Activated CD4-positive, alpha-beta T cell treated with anti-CD3 and anti-CD28 coated beads, Interleukin-2, amount 50 U/mL, for 4 hours (primary cell): ENCODE results near the gene GPM6B.

ENCODE experiments used
- DNase-seq, 2 experiments: peaks; one replicate each; pipeline ENCODE4 v3.0.0-alpha.2; 2020

GPM6B gene

GRCh38 chrX:13816643-13817627 is at the start of gene GPM6B:
TSS of gene GPM6B (minus strand) at chrX:13817093. CDS start at chrX:13816904, 189 bp downstream.
- DNase-seq = no peak

DNA sequence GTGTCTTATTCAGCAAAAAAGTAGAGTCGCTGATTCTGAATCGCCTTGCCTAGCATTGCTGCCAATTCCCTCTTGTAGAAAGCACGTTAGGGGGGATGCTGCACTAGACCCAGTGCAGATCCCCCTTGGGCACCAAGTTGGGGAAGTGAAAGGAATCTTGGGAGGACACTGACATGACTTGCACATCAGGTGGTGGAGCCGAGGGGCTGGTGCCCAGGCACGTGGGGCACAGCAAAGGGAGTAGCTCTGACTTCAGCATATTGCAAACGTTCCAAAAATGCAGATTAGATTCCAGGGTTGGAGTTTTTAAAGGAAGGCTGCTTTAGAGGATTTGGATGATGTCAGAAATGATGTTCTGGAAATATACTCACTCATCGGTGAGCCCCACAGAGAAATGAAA is 47.4 kb upstream of the GPM6B start:
- DNase-seq = no peak

DNA sequence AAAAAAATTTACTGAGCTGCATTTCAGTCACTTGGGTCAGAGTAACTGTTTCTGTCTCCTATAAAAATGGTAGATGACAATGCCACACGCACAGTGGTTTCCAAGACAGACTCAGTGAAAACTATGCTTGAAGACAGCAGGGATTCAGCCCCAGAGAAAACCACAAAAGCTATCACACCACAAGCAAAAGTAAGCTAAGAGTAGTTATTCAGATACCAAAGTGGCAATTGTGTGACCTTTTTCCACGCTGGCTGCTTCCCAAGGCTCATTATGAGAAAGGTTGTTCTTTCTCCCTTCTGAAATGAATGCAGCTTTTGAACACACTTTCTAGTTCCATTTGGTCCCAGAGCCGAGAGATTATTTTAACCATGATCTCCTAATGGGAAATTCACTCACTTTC is 46.4 kb upstream of the GPM6B start:
- no peak for DNase-seq

DNA sequence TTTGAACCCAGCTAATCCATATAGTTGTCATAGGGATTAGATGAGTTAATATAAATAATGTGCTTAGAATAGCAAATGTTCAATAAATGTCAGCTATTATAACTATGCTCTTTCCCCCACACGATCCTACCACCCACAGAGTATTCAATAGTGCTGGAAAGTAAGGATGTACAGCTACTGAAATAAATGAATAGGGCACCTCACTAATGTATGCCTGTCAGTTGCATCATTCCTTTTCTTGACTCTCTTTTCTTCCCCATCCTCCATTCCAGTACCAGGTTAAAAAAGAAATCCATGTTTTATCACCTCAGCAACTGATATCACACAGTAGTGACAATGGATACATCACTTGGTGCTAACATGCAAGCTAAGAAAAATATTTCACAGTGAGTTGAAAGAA is 42.8 kb upstream of the GPM6B start:
- DNase-seq = no peak

DNA sequence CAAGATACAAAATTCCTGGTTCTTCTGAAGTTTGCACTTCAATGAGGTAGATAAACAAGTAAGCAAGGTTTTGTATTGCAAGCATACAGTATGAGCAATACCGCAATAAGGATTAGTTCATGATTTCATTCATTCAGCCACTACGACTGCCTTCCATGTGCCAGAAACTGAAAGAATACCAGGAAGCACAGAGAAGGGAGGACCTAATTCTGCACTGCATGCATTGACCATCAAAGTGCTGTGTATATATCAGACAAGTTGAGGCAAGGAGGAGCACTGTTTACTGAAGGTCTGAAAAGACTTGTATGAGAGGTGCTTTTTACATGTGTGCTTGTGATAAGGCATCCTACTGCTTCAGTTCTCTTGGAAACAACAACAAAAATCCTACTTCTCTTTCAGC is 40.9 kb upstream of the GPM6B start:
- no peak for DNase-seq

DNA sequence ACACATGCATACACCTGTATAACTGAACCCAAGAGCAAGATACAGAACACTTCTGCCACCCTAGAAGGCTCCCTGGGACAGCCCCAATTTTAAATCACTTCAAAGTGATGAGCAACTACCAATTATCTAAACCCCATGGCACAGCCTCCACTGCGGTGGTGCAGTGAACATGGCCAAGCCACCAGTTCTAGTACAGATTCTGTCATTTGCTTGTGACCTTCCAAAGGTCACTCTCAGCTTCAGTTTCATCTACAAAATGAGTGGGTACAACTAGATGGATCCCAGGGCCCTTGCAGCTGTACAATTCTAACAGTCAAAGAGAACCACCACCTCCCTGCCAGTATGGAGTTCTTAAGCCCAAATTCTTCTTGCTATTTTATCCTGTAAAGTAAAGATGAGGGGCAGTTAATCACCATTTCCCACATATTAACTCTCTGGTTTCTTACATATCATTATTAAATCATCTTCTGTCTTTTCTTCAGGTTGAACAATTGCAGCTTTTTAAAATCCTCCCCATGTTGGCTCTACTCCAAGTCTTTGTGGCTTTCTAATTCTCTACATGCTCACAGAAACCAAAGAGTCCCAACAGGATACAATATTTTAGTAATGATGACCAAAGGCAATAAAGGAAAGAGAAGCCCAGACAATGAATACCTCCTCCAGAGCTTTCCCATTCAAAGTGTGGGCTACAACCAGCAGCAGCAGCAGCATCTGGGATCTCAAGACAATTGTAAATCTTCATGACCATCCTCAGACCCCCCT is 39.0 kb upstream of the GPM6B start:
- DNase-seq = no peak

GRCh38 chrX:13854003-13854402 is 37.1 kb upstream of the GPM6B start:
- no peak for DNase-seq

DNA sequence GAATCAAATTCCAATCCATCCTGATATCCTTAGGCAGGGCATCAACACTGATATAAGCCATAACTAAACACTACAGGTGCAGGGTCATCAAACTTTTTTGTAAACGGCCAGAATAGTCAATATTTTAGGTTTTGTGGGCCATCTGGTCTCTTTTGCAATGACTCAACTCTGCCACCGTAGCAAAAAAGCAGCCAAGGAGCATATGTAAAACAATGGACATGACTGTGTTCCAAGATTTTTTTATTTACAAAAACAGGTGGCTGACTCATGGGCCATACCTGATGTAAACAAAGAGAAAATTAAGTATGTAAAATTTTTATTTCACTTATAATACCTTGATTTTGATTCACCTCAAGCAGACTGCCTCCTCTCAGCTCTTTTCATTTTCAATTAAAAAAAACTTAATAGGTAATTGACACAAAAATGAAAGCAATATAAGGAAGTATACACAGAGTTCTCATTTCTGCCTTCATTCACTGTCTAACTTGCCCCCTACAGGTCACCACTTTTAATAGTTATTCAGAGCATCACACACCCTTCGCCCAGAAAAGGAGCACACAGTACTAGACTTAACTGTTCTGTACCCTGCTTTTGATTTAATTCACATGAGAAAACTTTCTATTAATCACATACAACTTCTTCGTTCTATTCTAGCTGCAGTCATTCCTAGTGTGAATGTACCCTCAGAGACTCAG is 35.3 kb upstream of the GPM6B start:
- DNase-seq = no peak

DNA sequence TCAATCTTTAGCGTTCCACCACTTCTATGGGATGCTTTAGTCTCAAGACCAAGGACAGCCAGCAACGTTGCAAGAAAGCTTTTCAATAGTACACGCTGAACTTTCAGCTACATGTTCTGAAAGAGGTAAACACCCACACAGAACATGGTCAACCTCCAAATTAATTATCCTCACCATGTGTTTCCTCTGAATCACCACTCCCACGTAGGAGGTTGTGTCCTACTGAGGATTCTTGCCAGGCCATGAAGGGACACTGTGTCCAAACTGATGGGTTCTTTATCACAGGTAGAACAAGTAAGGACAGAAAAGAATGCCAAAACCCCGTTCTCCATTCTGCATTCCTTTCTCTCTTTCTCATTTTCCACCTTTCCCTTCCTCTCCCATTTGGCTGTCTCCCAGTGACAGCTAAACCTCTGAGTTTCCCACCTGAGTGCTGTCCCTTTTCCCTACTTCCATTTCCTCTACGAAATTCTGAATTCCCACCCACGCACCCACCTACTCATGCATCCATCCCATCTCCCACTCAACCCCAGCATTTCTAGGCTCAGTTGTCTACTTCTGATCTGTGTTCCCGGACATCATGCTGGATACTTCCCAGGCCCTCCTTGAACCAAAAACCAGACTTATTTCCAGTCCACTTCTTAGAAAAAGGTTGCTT is 29.0 kb upstream of the GPM6B start:
- DNase-seq = no peak

- DNase-seq = no peak
These were observed 26.3 kb upstream of the GPM6B start for GRCh38 chrX:13843150-13843721.

GRCh38 chrX:13840121-13840520 is 23.2 kb upstream of the GPM6B start:
- no peak for DNase-seq

DNA sequence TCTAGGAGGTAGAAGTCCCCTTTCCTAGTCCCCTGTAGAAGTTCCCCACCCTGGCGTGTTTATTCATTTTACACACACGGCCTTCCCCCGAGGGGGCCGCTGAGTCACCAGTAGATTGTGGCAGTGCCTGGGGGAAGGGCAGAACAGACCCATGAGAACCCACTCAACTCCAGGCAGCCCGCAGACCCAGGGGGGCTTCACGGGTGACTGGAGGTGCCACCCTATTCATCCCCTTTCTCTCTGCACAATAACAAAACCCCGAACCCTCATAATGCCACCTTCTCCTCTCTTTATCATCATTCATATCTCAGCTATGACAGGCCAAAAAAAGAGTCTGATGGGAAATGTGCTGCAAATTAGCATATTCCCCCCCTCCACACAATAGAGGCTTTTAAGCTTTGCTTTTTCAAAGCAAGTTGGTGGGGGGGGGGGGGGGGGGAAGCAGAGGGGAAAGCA is 20.4 kb upstream of the GPM6B start:
- DNase-seq = no peak

DNA sequence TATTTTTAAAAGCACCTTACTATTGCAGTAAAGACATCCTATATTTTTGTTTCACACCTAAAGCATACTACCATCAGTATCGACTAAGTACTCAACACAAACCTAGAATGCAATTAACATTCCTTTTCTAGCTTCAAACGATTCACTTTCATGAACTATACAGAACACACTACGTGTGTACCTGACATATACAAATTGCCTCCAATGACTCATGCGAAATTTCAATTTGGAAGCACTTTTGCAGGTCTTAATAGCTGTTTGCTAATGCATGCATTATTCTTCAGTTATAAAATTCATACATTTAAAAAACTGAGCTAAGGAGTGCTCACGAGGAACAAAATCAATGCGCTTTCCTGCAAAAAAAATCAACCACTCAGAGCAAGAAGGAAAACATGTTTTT is 19.7 kb upstream of the GPM6B start:
- no peak for DNase-seq

DNA sequence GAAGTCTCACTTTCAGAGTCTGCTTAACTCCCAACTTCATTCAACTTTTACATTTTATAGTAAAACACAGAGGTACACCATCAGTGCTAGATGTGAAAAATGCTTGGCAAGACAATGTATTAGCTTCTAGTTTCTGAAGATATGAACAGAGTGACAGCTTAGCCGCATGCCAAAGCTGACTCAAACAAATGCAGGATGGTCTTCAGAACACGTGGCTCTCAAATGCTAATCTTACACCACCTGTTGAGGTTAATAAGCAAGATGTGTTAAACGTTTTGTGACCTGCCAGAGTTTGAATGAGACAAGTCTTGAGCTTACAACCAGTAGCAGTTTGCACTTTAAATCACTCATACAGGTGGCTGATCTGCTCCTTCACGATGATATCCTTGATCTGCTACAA is 18.9 kb upstream of the GPM6B start:
- DNase-seq = no peak

- DNase-seq = no peak
These were observed 17.5 kb upstream of the GPM6B start for GRCh38 chrX:13834355-13834754.

GRCh38 chrX:13829983-13830382 is 13.1 kb upstream of the GPM6B start:
- no peak for DNase-seq

DNA sequence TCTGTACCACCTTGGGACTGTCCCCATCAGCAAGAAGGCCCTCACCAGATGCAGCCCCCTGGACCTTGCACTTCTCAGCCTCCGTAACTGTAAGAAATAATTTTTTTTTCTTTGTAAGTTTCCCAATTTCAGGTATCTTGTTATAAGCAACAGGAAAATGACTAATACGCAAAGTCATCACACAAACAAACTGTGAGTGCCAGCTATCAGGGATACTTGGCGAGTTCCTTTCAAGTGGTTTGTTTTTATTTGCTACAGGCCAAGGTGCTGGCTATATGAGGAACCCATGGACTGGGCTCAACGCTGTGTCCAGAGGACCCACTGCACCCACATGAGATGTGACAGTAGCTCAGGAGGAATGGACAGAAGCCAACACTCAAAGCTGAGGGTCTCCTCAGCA is 11.5 kb upstream of the GPM6B start:
- no peak for DNase-seq

DNA sequence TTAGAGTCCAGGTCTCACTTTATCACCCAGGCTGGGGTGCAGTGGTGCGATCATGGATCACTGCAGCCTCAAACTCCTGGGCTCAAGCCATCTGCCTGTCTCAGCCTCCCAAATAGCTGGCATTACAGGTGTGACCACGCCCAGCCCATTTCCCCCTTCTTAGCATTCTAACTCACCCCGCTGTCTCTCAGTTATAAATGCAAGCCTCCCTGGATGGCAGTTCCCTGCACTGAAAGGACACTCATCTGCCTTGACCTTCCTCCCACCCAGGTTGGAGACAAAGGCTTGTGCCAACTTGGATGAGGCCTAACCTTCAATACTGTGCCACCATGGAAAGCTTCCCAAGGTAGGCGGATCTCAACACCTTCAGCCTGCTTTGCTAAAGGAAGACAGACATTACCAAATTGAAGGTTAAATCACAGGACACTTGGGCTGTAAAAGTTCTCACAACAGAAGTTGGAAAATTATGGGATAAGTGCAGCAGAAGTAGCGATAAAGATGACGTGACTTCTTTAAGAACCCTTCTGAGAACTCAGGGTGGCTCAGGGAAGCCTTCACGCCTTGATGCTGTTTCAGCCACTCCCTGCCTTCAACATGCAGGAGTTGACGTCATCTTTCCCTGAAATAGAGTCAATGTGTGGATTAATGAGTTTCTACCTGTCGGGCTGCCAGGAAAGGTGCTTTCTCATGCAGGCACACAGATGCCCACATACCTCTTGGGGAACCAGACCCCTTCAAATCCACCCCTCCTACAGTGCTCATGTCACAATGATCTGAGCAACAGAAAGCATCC is 10.6 kb upstream of the GPM6B start:
- DNase-seq = no peak

GRCh38 chrX:13826770-13827169 is 9.9 kb upstream of the GPM6B start:
- no peak for DNase-seq

GRCh38 chrX:13825178-13825762 is 8.4 kb upstream of the GPM6B start:
- no peak for DNase-seq

- no peak for DNase-seq
These were observed 7.9 kb upstream of the GPM6B start for GRCh38 chrX:13824746-13825145.
